ENCODE results near the gene GLIPR2.
"Not testable (repeated sequence)": the region's sequence is repeated elsewhere in the genome, so short reads cannot be mapped to it uniquely, and the experiment has no call there.

GLIPR2 gene

DNA sequence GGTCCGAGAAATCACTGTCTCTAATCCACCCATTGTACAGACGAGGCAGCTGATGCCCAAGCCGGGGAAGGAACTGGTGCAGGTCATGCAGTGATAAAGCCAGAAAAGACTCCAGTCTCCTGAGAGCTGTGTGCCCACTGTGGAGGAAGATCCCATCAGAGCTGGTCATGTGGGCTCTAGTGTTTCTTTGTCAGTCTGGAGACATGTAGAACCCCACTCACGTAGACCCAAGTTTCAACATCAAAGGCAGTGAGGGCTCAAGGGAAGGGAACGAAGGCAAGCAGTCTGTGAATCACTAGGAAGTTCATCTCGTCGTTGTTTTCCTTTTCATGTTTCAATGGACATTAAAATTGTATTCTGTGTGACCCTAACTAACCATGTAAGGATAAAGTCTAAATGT, 14.6 kb upstream of the GLIPR2 start:
- DNase-seq (ENCODE audit: insufficient read length, low spot score) (no peak), FAIRE-seq (no peak)

DNA sequence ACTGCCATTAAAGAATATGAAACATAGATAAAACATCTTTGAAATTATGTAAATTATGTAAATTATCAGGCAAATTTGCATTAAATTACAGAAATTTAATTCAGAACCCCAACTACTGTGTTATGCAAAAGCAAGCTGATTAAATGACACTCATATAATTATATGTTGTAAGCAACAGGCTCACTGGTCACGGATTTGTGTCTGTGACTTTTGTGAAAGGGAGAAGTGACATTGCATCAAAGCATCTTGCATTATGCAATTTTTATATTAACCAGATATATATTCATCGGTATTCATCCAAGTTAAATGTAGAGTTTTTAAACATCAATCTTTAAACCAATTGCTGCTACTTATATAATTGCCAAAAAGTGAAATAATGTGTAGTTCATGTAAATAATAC, 13.0 kb upstream of the GLIPR2 start:
- no peak for DNase-seq (ENCODE audit: insufficient read length, low spot score)
- FAIRE-seq = no peak

DNA sequence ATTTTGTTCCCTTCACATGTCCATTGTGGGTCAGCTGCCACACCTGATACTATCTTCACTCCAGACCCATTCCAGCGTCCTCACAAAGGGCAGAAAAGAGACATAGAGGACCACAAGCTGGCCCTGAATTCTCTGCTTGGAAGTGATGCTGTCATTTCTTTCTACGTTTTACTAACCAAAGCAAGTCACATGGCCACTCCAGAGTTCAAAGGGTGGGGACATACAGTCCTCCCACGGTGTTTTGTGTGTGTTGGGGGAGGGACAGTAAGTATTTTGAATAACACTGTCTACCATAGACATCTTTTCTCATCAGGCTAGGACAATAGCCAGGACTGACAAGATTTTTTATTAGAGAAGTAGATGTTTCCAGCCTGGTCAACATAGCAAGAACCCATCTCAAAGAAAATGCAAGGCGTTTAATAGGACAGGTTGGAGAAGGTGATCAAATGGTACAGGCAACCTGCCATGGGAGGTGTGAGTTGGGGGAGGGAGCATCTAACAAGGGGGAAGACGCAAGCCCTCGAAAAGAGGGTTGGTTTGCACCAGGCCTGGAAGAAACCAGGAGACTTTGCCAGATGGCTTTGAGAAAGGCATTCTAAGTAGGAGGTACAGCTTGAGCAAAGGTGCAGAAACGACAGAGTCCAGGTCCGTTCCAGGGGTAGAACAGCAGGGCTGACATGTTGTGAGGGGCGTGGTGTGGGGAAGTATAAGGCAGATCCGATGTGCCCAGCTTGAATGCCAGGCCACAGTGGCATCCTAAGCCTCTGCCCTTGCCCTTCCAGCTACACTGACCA, 11.3 kb upstream of the GLIPR2 start:
- no peak for FAIRE-seq
- DNase-seq (ENCODE audit: insufficient read length, low spot score) = no peak

DNA sequence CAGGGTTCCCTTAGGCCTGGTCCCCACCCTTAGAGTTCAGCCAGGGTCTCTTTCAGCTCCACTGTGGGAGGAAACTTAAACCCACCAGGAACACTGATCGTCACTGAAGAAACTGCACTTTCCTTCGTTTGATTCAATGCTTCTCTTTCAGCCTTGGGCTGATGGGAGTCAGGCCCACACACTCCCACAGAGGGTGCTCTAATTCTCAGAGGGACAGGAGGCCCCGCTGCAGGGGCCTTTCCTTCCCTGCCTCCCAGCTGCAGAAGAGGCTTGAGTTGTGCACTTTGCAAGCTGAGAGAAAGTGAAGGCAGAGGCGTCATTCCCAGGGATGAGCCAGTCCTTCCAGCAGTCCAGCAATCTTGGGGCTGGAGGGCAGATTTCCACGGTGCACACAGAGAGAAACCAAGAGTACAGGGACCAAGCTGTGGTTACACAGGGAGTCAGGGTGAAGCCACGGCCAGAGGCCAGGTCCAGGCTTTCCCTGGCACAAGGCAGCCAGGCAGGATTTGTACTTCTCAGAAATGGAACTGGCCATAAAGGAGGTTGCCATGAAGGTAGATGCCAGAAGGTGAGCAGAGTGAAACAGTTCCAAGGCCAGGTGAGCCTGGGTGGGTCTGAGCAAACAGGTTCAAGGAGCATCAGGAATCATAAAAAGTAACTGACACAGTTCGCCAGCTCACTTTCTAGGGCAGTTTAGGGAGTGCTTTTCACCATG, 10.4 kb upstream of the GLIPR2 start:
- FAIRE-seq (no peak), DNase-seq (ENCODE audit: insufficient read length, low spot score) (no peak)

DNA sequence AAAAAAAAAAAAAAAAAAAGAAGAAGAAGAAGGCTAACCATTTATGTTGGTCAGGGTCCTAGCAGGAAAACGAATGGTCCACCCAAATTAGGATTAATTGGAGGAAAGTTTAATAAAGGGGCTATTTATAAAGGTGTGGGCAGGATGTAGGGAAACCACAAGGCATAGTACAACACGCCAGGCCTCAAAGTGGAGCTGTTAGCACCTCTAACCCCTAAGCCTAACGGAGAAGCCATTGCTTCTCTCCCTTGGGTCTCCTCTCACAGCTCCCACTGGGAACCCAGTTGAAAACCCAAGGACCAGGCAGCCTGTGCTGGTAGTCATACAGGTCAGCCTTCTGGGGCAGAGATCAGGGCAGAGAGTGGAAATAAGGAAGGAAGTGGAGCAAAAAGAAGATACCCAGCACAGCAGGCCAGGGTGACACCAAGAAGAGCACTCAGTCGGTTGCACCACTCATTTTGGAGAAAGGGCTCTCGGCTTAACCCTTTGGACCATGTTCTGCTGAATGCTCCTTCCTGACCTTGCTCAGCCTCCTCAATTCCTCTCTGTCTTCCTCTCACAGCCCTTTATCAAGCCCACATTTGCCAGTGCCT, 8.8 kb upstream of the GLIPR2 start:
- no peak for FAIRE-seq
- no peak for DNase-seq (ENCODE audit: insufficient read length, low spot score)

DNA sequence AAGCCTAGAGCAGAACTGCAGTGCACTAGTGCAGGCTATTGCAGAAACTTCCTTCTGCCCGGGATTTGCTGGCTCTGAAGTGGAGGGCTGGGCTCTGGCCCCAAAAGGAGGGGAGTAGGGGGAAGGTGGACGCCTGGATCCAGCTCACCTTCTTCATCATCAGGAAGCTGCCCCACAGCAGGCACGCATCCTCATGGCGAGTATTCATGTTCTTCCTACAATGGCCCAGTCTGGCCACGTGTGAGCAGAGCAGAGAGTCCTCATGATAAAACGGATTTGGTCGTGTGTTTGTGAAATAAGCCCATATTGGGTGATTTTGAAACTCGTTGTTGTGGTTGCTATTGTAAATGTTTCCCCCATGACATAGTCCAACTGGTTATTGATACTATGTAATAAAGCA, 8.2 kb upstream of the GLIPR2 start:
- FAIRE-seq (no peak), DNase-seq (ENCODE audit: insufficient read length, low spot score) (no peak)

DNA sequence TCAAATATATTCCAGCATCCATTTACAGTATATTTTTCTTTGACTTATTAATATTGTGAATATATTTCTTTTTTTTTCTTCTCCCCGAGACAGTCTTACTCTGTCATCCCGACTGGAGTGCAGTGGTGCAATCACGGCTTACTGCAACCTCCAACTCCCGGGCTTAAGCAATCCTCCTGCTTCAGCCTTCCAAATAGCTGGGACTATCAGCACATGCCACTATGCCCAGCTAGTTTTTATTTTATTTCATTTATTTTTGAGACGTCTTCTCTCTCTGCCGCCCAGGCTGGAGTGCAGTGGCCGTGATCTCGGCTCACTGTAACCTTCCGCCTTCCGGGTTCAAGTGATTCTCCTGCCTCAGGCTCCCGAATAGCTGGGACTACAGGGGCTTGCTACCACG, 7.4 kb upstream of the GLIPR2 start:
- no peak for DNase-seq (ENCODE audit: insufficient read length, low spot score)
- FAIRE-seq = no peak

DNA sequence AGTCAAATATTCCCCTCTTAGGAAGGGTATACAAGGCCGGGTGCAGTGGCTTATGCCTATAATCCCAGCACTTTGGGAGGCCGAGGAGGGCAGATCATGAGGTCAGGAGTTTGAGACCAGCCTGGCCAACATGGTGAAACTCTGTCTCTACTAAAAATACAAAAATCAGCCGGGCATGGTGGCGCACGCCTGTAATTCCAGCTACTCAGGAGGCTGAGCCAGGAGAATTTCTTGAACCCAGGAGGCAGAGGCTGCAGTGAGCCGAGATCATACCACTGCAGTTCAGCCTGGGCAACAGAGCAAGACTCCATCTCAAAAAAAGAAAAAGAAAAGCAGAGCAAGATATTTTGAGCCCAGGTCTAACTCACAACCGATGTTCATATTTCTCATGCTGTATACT, 4.9 kb upstream of the GLIPR2 start:
- not testable (repeated sequence) for FAIRE-seq; DNase-seq (ENCODE audit: insufficient read length, low spot score)

DNA sequence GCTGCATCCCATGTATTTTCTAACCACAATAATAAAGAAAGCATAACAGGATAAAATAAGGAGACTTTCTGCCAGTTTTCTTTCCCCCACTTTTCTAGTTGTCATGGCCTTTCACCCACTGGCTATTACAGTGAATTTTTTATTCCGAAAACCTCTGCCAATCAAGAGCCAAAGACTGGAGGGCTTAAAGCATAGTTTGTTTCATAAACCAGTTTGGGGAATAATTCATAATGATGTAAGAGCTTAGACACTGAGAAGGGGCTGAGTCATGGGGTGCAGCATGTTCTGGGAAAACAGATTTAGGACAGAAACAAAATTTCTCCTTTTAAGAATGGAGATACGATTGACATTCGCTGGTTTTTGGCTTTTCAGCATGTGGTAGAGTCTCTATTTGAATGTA, 4.4 kb upstream of the GLIPR2 start:
- FAIRE-seq = no peak
- no peak for DNase-seq (ENCODE audit: insufficient read length, low spot score)

DNA sequence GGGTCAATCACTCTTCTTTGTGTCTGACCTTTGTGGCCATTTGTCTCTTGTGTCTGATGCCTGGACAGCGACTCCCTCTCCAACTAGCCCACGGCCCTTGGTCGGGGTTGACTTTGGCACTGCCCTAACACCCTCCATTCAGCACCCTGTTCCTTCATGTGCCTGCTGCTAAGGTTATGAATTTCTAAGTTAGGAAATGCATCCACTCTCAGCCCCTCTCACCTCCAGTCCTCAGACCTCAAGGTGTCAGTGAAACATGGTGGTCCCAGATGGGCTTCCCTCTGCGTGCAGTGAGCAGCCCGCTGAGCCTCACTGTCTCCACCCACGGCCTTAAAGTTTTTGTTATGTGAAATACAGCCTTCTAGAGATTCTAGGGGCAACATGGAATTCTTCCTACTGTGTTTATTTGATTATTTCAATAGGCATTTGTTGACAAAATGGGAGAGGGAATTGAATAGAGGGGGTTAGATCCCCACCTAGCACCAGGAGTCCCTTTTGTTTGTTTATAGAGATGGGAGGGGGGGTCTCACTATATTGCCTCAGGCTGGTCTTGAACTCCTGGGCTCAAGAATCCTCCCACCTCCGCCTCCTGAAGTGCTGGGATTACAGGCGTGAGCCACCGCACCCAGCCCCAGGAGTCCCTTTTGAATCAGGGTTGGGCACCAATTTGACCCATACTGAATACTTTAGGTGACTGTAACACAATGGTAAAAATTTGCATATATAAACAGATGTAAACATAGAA, 1.6 kb upstream of the GLIPR2 start:
- DNase-seq (ENCODE audit: insufficient read length, low spot score) (no peak), FAIRE-seq (no peak)

DNA sequence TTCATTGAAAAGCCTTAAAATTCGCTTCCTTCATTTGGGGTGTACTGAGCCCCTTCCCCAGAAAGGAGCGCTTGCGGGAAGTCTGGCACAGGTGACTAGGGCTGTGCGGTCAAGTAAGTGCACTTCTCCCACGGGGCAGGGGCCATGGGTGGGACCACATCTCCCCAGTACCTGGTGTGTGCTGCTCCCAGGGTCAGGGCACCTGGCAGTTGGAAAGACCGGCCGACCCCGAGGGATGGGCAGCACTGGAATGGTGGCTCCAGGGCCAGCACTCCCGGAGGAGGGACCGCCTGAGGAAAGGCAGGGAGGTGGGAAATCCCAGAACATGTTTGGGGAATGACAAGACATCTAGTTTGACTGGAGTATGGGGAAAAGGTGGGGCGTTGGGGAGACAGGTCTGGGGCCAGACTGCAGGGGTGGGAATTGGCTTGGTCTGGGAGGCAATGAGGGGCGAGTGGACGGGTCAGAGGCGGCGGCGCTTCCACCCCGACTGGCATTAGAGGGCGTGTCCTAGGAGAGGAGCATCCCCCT, 727 bp upstream of the GLIPR2 start:
- FAIRE-seq = no peak

DNA sequence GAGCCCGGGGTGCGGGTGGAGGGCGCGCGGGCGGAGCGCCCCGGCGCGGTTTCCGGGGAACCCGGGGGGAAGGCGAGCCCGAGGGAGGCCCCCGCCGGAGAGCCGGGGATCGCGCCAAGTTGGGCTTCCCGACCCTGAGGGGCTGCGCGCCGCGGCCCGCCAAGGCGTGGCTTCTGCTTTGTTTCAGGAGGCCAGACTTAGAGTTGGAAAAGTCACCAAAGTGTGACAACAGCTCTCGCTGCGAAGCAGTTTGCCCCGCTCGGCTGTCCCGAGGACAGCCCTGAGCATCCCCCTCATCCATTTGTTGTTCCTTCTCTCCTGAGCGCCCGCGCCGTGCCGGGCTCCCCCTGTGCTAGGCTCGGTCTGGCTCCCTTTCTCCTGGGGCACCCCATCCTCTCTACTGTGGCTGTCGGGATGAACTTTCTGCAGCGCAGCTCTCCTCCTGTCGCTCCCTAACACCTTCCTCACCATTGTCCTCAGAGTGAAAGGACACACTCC, 410 bp downstream of the GLIPR2 start:
- DNase-seq (ENCODE audit: insufficient read length, low spot score) (no peak), FAIRE-seq (no peak)

More for the DNA sequence above, 727 bp upstream of the GLIPR2 start:
- no peak for DNase-seq (ENCODE audit: insufficient read length, low spot score)

DNA sequence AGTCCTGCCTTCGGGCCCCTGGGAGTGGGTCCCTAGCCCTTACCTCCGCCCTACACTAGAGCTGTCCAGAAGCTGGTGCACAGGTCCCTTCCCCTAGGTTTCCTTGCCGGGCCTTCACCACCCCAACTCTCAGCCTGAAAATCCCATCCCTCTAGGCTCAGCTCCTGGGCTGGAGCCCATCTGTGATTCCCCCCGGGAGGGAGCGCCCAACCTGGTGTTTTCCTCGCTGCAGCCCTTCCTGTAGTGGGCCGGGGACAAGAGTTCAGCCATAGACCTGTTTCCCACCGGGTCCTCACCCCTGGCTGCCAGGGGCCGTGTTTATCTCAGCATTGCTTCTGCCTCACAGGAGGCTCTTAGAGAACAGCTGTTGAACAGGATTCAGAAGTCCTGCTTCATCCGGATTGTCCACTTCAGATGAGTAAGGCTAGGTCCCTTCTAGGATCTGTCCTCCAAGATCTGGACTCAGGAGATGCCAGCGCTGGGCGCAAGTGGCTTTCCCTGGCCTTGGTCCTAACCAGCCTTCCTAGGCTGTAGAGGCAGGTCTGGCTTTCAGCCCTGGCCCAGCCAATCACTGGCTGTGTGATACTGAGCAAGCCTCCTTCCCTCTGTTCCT, 965 bp downstream of the GLIPR2 start:
- DNase-seq (ENCODE audit: insufficient read length, low spot score) (no peak), FAIRE-seq (no peak)

DNA sequence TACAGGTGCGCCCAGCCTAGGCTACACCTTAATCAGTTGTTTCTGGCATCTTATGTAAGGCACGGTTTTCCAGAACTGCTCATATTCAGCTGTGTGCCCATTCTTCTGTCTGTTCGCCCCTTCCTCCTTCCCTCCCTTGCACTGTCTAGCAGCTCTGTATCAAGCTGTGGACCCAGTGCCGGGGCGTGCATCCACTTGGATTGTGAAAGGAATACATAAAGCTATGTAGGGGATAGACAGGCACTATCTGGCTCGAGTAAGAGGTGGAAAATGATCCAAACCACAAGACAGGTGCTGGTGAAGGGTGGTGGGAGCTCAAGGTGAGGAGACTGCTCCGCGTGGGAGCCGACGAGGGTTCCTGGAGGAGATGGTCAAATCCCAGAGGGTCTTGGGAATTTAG, 2.0 kb downstream of the GLIPR2 start:
- no peak for DNase-seq (ENCODE audit: insufficient read length, low spot score)
- FAIRE-seq = no peak

DNA sequence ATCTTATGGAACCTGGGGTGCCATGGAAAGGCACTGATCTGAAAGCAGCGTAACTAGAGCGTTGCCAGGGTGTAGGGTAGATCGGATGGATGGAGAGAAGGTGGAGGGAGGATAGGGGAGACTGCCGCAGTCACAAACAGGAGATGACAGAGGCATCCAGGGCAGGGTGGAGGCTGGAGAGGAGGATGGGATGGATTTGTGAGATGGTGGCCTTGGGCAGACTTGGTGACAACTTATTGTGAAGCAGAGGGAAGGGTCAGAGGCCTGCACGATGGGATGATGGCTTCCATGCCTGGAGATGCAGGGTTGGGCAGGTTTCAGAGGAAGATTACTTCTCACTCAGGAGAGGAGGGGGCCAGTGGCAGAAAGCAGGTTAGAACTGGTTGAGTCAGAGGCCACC, 2.4 kb downstream of the GLIPR2 start:
- FAIRE-seq = no peak
- no peak for DNase-seq (ENCODE audit: insufficient read length, low spot score)

DNA sequence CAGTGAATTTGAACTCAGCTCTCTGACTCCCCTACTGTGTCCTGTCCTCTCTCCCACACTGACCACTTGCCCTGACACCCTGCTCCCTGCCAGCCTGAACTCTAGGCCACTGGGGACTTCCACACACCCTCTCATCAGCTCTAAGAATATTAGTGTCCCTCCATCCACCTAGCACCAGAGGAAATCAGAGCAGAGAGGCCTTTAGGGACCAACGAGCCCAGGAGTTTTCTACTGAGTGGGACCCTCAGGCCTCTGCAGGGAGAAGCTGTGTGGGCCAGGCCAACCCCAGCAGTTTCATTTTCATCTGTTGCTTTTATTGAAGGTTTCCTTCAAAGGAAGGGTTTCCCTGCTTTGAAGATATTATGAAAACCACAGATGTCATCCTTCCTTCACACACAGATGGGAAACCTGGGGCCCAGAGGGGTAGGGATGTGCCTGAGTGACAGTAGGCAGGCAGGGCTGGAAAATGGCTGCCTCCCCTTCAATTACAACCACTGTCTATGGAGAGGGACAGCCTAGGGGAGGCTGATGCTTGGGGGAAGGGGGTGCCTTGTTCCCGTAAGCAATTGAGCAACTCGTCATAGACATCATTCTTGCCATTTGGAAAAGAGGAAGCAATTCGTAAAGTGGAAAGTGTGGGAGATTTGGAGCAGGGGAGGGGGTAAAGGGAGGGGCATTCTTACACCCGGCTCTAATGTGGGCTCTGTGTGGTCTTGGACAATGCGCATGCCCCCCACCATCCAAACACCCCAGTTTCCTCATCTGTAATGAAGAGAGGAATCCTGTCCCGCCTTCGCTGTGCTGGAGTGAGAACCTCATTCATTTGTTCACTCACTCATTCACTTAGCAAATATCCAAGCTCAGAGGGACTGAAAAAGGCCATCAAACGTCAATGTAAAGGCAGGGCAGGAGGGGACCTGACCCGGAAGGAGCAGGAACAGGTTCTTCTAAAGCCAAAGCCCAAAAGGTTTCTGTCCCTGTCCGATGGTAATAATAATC, 3.9 kb downstream of the GLIPR2 start:
- FAIRE-seq (peak; percentile 55), DNase-seq (ENCODE audit: insufficient read length, low spot score) (no peak)

DNA sequence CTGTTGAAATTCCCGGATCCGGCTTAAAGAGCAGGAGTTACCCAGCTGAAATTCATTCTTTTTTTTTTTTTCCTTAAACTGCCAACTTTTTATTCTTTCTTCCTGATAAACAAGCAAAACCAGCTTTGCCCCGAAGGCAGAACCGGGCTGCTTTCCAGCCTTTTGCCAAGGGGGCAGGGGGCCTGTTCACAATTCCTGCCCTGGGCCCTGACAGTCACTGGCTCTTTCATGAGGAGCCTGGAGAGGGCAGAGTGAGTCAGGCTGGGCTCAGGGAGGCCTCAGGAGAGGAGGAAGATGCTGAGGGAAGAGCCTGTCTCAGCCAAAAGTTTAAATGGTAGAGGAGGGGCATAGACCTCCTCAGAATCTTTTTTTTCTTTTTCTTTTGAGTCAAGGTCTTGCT, 4.8 kb downstream of the GLIPR2 start:
- no peak for DNase-seq (ENCODE audit: insufficient read length, low spot score)
- FAIRE-seq = no peak

DNA sequence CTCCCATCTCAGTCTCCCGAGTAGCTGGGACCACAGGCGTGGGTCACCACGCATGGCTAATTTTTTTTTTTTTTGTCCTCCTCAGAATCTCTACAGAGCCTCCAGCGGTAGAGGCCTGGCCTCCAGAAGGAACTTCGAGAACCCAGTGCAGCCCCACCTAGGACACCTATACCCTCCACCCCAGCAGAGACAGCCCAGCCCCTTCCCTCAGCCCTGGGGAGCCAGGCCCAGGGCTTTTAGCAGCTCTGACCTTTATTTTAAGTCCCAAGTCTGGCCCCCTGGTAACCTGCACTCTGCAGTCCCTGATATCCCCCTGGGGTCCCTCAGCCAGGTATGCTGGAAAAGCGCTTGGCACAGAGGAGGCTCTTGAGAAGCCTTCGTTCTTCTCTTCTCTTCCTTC, 5.2 kb downstream of the GLIPR2 start:
- no peak for FAIRE-seq
- DNase-seq (ENCODE audit: insufficient read length, low spot score) = no peak

DNA sequence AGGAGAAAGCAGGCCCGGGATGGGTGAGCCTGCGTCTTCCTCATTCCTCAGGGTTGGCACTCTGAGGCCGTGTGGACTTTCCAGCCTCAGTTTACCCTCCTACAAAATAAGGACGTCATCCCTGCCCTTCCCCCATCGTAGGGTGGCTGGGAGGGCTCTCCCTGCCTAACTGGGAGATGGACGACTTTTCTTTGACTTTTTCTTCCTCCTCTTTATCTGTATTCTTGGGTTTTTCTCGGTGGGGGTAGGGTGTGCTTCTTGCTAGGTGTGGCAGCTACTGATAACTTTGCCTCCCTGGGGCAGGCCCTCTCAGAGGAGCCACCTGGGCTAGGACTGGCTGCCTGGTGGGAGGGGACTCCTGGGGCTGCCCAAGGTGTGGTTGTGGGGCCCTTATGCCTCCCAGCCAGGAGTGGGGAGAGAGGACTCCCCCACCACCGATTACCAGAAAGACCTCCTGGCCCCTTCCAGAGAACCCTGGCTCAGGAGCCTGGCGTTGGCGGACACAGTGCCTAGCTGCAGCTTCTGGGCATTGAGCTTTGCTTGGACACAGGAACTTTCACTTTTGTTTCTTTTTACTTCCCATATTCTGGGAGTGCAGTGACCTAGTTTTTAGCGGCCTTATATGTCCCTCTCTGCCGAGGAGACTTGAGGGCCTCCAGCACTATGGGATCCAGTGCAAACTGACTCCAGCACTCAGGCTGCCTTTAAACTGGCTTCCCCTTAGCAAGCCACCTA, 6.1 kb downstream of the GLIPR2 start:
- DNase-seq (ENCODE audit: insufficient read length, low spot score) (no peak), FAIRE-seq (no peak)
